K562 (cell line): ENCODE measurements around the gene CARS2. TPM values are rescaled to one million over a fixed set of nuclear protein-coding genes. Genes with fewer than 3 reads are reported as not detected.
A peak's percentile ranks its signal among the peaks of the same experiment; 100 is the strongest.

ENCODE experiments used
- ATF6 ChIP-seq: sonication (generic); formaldehyde crosslinking; IDR thresholded peaks from 2 replicates; pipeline ENCODE4 v1.4.0; 2020; ENCODE audit warnings: mild to moderate bottlenecking, missing genetic modification reagents
- BRF2 ChIP-seq: IDR thresholded peaks from 3 replicates; pipeline ENCODE4 v1.6.1; 2011; ENCODE audit warnings: borderline replicate concordance, mild to moderate bottlenecking; ENCODE audit not compliant: insufficient read length, insufficient read depth
- EGR1 ChIP-seq: fragments of 450-650 bp; conservative IDR thresholded peaks from 2 replicates; pipeline ENCODE4 v1.6.1; 2017; ENCODE audit warnings: mild to moderate bottlenecking
- ETV5 ChIP-seq: sonication (generic); formaldehyde crosslinking; IDR thresholded peaks from 2 replicates; pipeline ENCODE4 v1.4.0; 2020; ENCODE audit warnings: low read depth, mild to moderate bottlenecking, missing genetic modification reagents
- HNRNPK ChIP-seq: fragments of 200-400 bp; formaldehyde crosslinking; IDR thresholded peaks from one replicate; pipeline ENCODE4 v1.6.1; 2018; ENCODE audit warnings: mild to moderate bottlenecking, low read depth, low read length; ENCODE audit not compliant: poor library complexity, severe bottlenecking
- ID3 ChIP-seq, 2 experiments: fragments of 250-450 bp in 1 of 2; fragments of 450-650 bp in 1 of 2; sonication (Bioruptor Pico) in 1 of 2; IDR thresholded peaks; 2 replicates each; pipeline versions ENCODE4 v1.6.1 to v1.8.0; 2016 to 2021; ENCODE audit warnings: mild to moderate bottlenecking in 2 of 2, moderate library complexity in 2 of 2, missing compliant biosample characterization in 1 of 2, missing genetic modification characterization in 1 of 2
- NR2C1 ChIP-seq, 2 experiments: fragments of 450-650 bp; IDR thresholded peaks; 2 replicates each; pipeline ENCODE4 v1.6.1; 2017; ENCODE audit warnings: mild to moderate bottlenecking in 2 of 2, antibody characterized with exemption in 1 of 2, inconsistent platforms in 1 of 2, missing compliant biosample characterization in 1 of 2, missing genetic modification characterization in 1 of 2
- PKNOX1 ChIP-seq: fragments of 450-650 bp; IDR thresholded peaks from 2 replicates; pipeline ENCODE4 v1.6.1; 2016
- RNF219 ChIP-seq: fragments of 250-450 bp; sonication (Bioruptor Pico); IDR thresholded peaks from 2 replicates; pipeline ENCODE4 v1.5.0; 2022; ENCODE audit warnings: mild to moderate bottlenecking
- SMAD4 ChIP-seq: fragments of 250-450 bp; sonication (Bioruptor Pico); conservative IDR thresholded peaks from 2 replicates; pipeline ENCODE4 v1.8.0; 2021; ENCODE audit warnings: inconsistent platforms, mild to moderate bottlenecking, moderate library complexity
- SOX6 ChIP-seq: fragments of 450-650 bp; IDR thresholded peaks from 2 replicates; pipeline ENCODE4 v1.6.1; 2014; ENCODE audit warnings: mild to moderate bottlenecking
- SRSF9 ChIP-seq: fragments of 200-400 bp; formaldehyde crosslinking; IDR thresholded peaks from 2 replicates; pipeline ENCODE4 v1.6.1; 2017; ENCODE audit warnings: low read depth, low read length, borderline replicate concordance
- STAT6 ChIP-seq: sonication (generic); formaldehyde crosslinking; IDR thresholded peaks from 2 replicates; pipeline ENCODE4 v1.8.1; 2023; ENCODE audit warnings: mild to moderate bottlenecking, missing genetic modification reagents
- TCF15 ChIP-seq: fragments of 250-450 bp; sonication (Bioruptor Pico); IDR thresholded peaks from 2 replicates; pipeline ENCODE4 v1.8.0; 2022; ENCODE audit warnings: moderate library complexity, mild to moderate bottlenecking, inconsistent platforms
- ZNF140 ChIP-seq: fragments of 250-450 bp; sonication (Bioruptor Pico); IDR thresholded peaks from 2 replicates; pipeline ENCODE4 v1.8.0; 2021; ENCODE audit warnings: moderate library complexity, mild to moderate bottlenecking, inconsistent platforms
- ZSCAN32 ChIP-seq: fragments of 450-650 bp; formaldehyde crosslinking; IDR thresholded peaks from 2 replicates; pipeline ENCODE4 v1.4.0; 2020; ENCODE audit warnings: mild to moderate bottlenecking, moderate library complexity
- polyA plus RNA-seq, 8 experiments: library from polyadenylated mRNA; depleted of rRNA in 4 of 8; stranded (reverse) in 5 of 8; unstranded in 3 of 8; fragments of >200 nt; fragmentation: Nextera tagmentation in 2 of 8; fragmentation: Illumina TruSeq in 1 of 8; extraction: Ambion mirVana in 2 of 8; extraction: Trizol in 1 of 8; gene quantifications; 2 replicates each; pipeline versions ENCODE4 v1.2.1 to v1.2.3, GENCODE V29; 2011 to 2014; ENCODE audit warnings: inconsistent platforms in 1 of 8, missing spikeins in 1 of 8
- total RNA-seq, 7 experiments: library from RNA; depleted of rRNA in 6 of 7; stranded (reverse); fragments of >200 nt in 6 of 7; fragmentation: Illumina TruSeq in 2 of 7; extraction: Trizol in 2 of 7; gene quantifications; 2 replicates each; pipeline versions ENCODE4 v1.2.1 to v1.2.3, GENCODE V29; 2011 to 2021; ENCODE audit warnings: low replicate concordance in 1 of 7

CARS2 gene
- total and polyA plus RNA-seq, 9 of the 15 experiments (the other 6 are each of a cell fraction or from before 2014, with no cell fraction given) = 1.7 to 37.4 (median 30.5) TPM

- peak; percentile 77 for TF ChIP-seq PKNOX1
- TF ChIP-seq ATF6 = no peak
- TF ChIP-seq NR2C1 (IDR thresholded peaks at IDR 0.05) = no peak
- no peak for TF ChIP-seq NR2C1 (tag; IDR thresholded peaks at IDR 0.05)
- TF ChIP-seq SMAD4 (CRISPR knock-in tag) = no peak
- TF ChIP-seq SOX6 = no peak
- no peak for TF ChIP-seq RNF219 (CRISPR knock-in tag)
- no peak for TF ChIP-seq SRSF9
- no peak for TF ChIP-seq STAT6 (CRISPR knock-in tag)
- TF ChIP-seq ZNF140 = no peak
- TF ChIP-seq BRF2 = no peak
- TF ChIP-seq ZSCAN32 (CRISPR knock-in tag) = no peak
- TF ChIP-seq ETV5 (CRISPR knock-in tag) = no peak
- no peak for TF ChIP-seq TCF15 (CRISPR knock-in tag)
- TF ChIP-seq EGR1 = peak; percentile 93
- no peak for TF ChIP-seq HNRNPK
- TF ChIP-seq ID3 (CRISPR knock-in tag; IDR thresholded peaks at IDR 0.05) = no peak
- no peak for TF ChIP-seq ID3 (tag; IDR thresholded peaks at IDR 0.05)
Measured at GRCh38 chr13:110705826-110706569, at the start of gene CARS2 (continued).
